Mesodermal cell (in vitro differentiated cells): ENCODE results near the gene NCAPD3.
"Not testable (repeated sequence)": the region's sequence is repeated elsewhere in the genome, so short reads cannot be mapped to it uniquely, and the experiment has no call there.

Source experiments
- H3K27ac ChIP-seq: 2 replicates; pipeline ENCODE4 v1.7.0; 2013; ENCODE audit warnings: mild to moderate bottlenecking, low read depth, low read length, moderate library complexity; ENCODE audit not compliant: severe bottlenecking
- H3K36me3 ChIP-seq: 2 replicates; pipeline ENCODE4 v1.7.1; 2013; ENCODE audit warnings: mild to moderate bottlenecking, low read length, moderate library complexity; ENCODE audit not compliant: control insufficient read depth, insufficient read depth
- H3K4me1 ChIP-seq: one replicate; pipeline ENCODE4 v1.7.1; 2013; ENCODE audit warnings: mild to moderate bottlenecking, low read length; ENCODE audit not compliant: insufficient read depth, control insufficient read depth, poor library complexity, severe bottlenecking
- H3K4me3 ChIP-seq: 2 replicates; pipeline ENCODE4 v1.7.0; 2013; ENCODE audit warnings: low read length, control low read depth, mild to moderate bottlenecking; ENCODE audit not compliant: insufficient read depth, poor library complexity, severe bottlenecking; ENCODE audit errors: extremely low read depth
- H3K9me3 ChIP-seq: 2 replicates; pipeline ENCODE4 v1.7.1; 2013; ENCODE audit warnings: mild to moderate bottlenecking, low read length, moderate library complexity; ENCODE audit not compliant: control insufficient read depth
- WGBS, 2 experiments: methylation state at CpG; one replicate each; pipeline ENCODE4 v1.1.5; 2013; ENCODE audit warnings: missing lambda C conversion rate in 2 of 2; ENCODE audit not compliant: insufficient coverage in 2 of 2; 5-methylcytosine and 5-hydroxymethylcytosine counted together

NCAPD3 gene

DNA sequence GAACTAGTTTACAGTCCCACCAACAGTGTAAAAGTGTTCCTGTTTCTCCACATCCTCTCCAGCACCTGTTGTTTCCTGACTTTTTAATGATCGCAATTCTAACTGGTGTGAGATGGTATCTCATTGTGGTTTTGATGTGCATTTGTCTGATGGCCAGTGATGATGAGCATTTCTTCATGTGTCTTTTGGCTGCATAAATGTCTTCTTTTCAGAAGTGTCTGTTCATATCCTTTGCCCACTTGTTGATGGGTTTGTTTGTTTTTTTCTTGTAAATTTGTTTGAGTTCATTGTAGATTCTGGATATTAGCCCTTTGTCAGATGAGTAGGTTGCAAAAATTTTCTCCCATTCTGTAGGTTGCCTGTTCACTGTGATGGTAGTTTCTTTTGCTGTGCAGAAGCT, 110.0 kb downstream of the NCAPD3 start:
- not testable (repeated sequence) for H3K4me3 ChIP-seq, H3K9me3 ChIP-seq, H3K27ac ChIP-seq
- Histone ChIP-seq H3K4me1 (peaks cover 14% of the 10 kb centered on the region), H3K36me3 (peaks cover 24% of the 10 kb centered on the region)
- no CpG with 5 or more reads among the region's 1 CpG for WGBS, 2 experiments

DNA sequence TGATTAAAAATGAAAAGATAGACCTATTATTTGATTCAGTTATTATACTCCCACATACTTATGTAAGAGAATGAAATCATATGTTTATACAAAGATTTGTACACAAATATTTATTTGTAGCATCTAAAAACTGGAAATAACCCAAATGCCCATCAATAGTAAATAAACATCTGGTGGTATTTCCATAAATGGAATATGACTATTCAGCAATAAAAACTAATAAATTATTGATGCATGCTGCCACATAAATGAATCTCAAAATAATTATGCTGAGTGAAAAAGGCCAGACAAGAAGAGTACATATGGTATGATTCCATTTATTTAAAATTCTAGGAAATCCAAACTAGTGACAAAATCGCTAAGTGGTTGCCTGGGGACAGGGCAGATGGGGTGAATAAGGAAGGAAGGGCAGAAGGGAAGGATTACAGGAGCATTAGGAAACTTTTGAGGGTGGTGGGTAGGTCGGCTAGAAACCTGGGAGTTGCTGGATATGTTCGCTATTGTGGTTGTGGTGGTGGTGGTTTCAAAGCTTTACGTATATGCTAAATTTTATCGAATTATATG, 113.4 kb downstream of the NCAPD3 start:
- Histone ChIP-seq H3K27ac (no peak overlapping the region), H3K36me3 (peaks cover 14% of the 10 kb centered on the region), H3K9me3 (peaks cover 3% of the 10 kb centered on the region), H3K4me3 (no peak overlapping the region), H3K4me1 (no peaks in the 10 kb centered on the region)
- 93 to 100% methylated on average over 2 of the region's 5 CpGs for WGBS, 2 experiments
